Keratinocyte (primary cell): Measurements from ENCODE around the gene CD44.

Experiments
- CTCF ChIP-seq, 3 experiments: IDR thresholded peaks in 1 of 3; conservative IDR thresholded peaks in 1 of 3; optimal IDR thresholded peaks in 1 of 3; 2 replicates in 2 of 3; 3 replicates in 1 of 3; pipeline versions ENCODE3 to v1.5.1; 2011; ENCODE audit warnings: low read length in 3 of 3, mild to moderate bottlenecking in 3 of 3, moderate library complexity in 2 of 3, control low read depth in 1 of 3, inconsistent platforms in 1 of 3; ENCODE audit not compliant: insufficient read depth in 2 of 3; ENCODE audit errors: extremely low read depth in 1 of 3
- EZH2 ChIP-seq: IDR thresholded peaks from one replicate; pipeline ENCODE4 v1.6.1; 2012; ENCODE audit warnings: inconsistent platforms, mild to moderate bottlenecking, low read length, moderate library complexity

- TF ChIP-seq CTCF (optimal IDR thresholded peaks at IDR 0.05 in 1 of 3, IDR thresholded peaks at IDR 0.05 in 1 of 3, conservative IDR thresholded peaks at IDR 0.05 in 1 of 3; ENCODE audit: extremely low read depth in 1 of 3, insufficient read depth in 2 of 3, low read length in 3 of 3): no peak
- TF ChIP-seq EZH2: no peak
These were observed 2.6 kb downstream of the CD44 start for GRCh38 chr11:35141571-35141971.
